Non-pigmented ciliary epithelial cell (primary cell): ENCODE data around the gene C3.
A peak's percentile ranks its signal among the peaks of the same experiment; 100 is the strongest.

Experiments used
- DNase-seq: peaks from one replicate; pipeline ENCODE4 v3.0.0-alpha.2; 2010; ENCODE audit warnings: low read depth

The C3 gene

DNA sequence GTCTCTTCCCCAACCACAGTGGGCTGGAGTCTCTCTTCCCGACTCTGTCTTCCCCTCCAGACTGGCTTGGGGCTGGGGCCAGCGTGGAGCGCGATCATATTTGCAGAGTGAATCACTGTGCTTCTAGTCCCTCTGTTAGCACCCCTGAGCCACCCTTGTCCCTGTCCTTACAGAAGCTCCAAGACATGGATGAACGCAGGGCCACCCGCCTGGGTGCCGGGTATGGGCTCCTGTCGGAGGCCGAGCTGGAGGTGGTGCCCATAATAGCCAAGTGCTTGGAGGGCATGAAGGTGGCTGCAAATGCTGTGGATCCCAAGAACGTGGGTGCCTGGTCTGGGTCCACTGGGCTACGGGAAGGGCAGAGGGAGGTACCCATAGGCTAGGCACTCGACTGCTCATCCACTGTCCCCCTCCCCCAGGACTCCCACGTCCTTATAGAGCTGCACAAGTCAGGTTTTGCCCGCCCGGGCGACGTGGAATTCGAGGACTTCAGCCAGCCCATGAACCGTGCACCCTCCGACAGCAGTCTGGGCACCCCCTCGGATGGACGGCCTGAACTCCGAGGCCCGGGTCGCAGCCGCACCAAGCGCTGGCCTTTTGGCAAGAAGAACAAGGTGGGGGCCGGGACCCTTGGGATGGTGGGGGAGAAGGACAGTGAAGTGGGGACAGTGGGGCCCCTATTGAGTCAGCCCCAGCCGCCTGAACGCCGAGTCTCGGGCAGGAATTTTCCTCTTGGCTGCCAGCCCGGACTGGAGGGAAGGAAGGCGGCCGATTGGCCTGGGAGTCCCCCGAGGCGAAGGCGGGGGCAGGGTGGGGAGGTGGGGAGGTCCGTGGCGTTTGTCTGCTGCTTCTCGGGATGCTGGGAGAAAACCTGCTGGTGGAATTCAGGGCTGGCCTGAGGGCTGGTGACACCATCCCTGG, 24.2 kb upstream of the C3 start:
- peak; percentile 63 for DNase-seq

- no peak for DNase-seq
Measured at GRCh38 chr19:6743714-6744380, 23.4 kb upstream of the C3 start.

DNA sequence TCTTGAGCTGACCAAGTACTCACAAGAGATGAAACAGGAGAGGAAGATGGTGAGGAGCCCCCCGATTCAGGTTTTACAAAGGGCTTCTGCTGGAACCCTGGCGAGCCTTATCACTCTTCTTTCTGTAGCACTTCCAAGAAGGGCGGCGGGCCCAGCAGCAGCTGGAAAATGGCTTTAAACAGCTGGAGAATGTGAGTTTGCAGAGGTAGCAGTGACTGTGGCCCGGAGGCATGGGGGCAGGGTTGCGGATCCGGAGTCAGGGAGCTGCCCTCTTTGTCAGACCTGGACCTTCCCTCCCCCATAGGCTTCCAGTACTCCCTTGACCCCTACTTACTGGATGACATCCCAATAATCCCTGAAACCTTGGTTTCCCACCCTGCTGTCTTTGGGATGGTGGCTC, 22.6 kb upstream of the C3 start:
- no peak for DNase-seq

- no peak for DNase-seq
Measured at GRCh38 chr19:6740589-6741343, 20.3 kb upstream of the C3 start.

DNA sequence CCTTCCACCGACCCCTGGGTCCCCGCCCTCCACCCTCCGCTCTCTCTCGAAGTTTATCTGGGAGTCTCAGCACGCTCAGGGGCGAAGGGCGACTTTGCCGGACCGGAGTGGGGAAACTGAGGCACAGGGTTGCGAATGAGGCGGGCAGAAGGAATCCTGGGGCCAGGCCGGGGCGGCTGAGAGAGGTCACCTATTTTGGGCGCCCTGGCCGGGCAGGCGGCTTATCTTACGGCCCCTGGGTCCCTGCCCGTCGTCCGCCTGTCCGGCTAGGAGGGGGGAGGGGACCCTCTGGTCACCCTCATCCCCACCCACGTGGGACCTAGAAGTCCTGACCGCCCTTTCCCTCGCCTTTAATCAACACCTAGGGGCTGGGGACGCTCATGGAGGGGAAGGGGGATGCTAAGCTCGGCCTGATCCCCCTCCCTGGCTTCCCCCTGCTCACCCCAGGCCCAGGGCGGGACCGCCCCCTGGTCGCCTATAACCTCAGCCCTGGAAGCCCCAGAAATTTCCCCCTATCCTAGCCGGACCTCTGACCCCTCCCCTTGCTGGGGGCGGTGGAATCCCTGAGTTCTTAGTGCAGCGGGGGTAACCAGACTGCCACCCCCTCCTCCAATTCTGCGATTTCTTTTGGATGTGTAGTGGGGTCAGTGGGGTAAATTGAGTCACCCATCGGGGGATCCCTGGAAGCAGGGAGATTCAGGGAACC, 19.6 kb upstream of the C3 start:
- DNase-seq: no peak

DNA sequence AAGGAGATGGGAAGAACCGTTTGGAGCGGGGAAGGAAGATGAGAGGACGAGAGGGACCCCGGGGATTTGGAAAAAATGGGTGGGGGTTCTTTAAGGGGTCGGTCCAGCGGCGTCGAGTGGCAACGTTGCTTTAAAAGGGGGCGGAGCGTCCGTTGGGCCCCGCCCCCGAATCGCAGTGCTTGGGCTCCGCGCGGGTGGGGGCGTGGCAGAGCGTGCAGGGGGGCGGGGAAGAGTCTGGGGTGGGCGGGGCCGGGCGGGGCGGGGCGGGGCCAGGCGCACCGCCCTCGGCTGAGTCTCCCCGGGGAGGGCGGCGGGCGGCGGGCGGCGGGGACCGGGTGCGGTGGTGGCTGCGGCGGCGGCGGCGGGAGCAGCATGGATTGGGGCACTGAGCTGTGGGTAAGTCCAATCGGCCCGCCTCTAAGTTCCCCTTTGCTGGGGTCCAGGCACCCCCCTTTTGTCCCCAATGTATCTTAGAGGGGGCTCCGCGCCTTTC, 19.0 kb upstream of the C3 start, which contains the start of gene TRIP10:
TRIP10 (plus strand) TSS at position 291 of the 493 bp plus-strand sequence; CDS start at position 373, 82 bp downstream.
- no peak for DNase-seq

DNA sequence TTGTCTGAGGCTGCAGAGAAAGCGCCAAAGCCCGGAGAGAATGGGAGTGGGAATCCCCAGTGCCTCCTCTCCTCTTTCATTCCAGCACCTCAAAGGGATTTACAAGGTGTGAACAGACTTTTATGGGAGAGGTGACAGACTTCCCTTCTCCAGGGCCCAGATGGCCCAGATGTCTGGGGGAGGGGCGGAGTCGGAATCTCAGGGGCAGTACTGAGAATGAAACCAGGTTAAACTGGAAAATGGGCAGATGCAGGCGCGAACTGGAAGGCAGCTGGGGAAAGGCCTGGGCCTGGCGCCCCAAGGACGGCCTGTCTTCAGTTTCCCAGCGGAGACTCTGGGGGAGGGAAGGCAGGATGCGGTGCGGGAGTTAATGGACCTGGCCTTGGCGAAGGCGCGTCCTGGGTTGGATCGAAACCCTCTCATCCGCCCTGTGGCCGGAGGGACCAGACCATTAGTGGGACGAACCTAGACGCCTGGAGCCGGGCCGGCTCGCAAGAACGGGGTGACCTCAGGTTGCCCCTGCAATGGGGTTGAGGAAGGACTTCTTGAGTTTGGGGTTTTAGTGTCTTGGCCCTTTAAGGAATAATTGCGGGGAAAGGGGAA, 18.4 kb upstream of the C3 start:
- no peak for DNase-seq

DNA sequence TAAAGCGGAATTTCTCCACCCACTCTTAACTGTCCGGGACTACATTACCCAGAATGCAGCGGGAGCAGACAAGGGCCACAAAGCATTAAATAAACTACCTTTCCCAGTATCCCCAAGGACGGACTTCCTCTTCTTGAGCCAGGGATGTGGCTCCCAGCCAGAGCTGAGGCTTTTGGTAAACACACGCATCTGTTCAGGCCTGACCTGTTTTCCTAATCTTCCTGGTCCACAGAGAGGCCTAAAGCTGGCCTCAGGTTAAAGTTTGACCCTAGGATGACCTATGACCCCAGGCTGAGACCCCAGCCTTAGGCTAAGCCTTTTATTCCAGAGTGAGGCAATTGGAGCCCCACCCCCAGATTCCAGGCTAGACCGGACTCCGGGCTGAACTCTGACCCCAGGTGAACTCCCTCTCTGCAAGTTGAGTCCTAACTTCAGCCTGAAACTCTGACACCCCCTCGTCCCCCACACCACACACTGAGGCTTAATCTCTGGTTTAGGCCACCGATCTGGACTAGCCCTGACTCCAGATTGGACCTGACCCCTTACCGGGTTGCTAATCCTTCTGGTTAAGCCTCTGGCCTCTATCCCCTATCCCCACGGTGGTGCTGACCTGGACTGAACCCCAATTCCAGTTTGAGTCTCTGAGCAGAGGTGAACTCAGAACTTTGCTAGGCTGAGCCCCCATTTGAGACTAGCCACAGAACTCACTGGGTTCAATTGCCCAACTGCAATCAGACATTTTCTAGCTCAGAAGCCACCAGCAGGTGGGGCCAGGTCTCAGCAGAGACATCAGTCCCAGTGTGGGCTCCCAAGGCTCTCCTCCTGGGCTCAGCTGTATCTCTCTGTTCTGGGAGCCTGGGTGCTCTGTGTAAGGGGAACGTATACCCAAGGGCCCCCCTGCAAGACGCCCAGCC, 17.7 kb upstream of the C3 start:
- peak; percentile 49 for DNase-seq

DNA sequence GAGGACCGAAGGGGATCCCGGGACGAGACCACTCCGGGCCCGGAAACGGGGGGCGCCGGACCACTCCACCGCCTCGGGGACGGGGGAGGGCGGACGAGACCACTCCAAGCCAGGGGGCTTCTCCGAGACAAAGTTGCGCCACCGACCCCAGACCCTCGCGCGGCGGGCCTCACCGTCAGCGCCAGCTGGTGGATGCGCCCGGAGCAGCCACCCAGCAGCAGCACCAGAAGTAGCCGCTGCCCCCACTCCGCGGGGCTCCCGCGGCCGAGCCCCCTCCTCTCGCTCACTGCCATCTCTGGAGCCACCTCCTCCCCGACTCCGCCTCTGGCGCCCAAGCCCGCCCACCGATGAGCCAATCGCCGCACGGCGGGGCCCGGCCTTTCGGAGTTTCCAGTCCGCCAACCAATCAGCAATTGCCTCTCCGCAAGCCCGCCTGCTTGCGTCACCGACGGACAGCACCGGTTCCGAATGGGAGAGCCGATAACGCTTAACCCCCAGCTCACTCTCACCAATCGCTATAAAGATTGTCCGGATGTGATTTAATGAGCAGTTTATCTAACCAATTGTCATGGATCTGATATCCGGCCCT, 16.9 kb upstream of the C3 start, which contains the start of gene GPR108:
GPR108 (minus strand) TSS at position 297 of the 589 bp plus-strand sequence; CDS start at position 293, 4 bp downstream.
- peak; percentile 100 for DNase-seq

DNA sequence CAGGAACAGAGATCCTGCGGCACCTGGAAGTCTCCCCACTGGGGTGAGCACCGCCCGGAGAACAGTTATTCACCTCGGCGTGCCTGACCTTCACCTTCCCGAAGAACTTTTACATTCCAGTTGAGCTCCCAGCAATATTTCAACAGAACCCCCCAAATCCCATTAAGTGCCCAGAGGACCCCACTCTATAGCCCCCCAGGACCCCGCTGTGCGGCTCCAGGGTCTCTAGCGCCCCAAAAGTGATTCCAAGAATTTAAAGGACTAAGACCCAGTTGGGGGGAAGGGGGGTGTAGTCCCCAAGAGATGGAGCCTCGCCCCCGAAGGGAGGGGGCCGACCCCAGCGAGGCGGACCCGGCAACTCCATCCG, 16.4 kb upstream of the C3 start:
- DNase-seq: no peak

DNA sequence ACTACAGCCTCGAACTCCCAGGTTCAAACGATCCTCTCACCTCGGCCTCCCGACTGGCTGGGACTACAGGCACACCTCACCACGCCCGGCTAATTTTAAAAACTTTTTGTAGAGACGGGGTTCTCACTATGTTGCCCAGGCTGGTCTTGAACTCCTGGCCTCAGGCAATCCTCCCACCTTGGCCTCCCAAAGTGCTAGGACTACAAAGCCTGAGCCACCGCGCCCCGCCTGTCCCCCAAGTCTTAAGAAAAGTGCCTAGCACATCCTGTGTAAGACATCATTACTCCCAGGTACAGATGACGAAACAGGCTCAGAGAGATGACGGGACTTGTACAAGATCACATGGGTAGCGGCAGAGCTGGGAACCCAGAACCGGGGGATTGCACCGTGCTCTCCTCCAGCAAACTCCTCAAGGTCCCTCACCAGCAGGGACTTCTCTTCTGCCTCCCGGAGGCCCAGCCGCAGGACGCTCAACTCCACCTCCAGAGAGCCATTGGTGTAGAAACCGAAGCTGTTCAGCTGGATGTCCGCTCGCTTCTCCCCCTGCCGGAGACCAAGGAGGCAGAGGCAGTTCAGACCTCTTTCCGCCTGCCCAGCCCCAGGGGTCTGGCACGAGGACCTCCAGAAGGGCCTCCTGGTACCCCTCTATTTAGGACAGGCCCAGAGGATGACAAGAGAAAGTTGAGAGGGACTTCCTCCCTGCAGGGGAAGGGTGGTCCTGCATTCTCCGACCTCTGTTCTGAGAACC, 15.9 kb upstream of the C3 start:
- peak; percentile 68 for DNase-seq

GRCh38 chr19:6735181-6735911, 14.9 kb upstream of the C3 start:
- DNase-seq: no peak

DNA sequence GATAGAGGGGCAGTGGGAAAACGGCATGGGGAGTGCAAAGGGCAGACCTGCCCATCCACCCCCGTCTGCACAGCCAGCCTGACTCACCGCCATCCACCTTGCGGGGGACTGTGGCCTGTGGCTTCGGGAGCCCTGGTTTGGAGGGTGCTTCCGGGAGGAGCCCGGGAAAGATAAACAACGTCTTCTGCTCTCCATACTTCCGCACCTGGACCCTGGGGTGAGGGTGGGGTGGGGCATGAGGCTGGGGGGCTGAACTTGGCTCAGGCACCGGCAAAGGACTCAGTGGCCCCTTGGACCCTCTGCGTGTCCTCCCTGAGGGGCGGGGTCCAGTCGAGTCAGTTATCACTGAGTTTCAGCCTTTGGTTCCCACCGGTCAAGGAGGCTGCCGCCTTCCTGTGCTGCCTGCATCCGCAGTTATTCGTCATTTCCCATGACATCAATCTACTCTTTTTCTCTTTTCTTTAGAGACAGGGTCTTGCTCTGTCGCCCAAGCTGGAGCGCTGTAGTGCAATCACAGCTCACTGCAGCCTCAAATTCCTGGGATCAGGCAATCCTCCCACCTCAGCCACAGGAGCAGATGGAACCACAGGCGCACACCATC, 13.7 kb upstream of the C3 start:
- no peak for DNase-seq

GRCh38 chr19:6733338-6734095, 13.1 kb upstream of the C3 start:
- DNase-seq: no peak

DNA sequence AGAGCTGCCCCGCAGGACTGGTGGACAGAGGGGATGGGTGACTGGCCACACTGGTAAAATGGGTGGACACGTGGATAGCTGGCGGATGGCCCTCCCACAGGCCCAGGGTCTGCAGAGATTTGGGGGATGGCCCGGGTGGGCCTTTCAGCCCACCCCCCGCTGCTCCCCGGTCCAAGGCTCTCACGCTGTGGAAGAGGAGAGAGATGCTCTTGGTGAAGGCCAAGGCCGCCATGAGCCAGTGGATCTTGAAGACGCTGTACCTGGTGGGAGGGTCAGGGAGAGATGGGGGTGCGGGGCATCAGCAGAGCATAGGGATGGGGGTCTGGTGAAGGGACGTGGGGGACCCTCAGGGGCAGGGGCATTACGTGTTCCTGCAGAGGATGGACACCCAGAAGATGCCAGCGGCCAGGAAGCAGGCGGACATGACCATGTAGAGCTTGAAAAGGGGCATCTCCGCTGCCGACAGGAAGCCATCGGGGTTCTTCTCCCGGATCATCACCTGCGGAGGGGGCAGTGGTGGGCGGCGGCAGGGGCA, 12.4 kb upstream of the C3 start:
- no peak for DNase-seq

DNA sequence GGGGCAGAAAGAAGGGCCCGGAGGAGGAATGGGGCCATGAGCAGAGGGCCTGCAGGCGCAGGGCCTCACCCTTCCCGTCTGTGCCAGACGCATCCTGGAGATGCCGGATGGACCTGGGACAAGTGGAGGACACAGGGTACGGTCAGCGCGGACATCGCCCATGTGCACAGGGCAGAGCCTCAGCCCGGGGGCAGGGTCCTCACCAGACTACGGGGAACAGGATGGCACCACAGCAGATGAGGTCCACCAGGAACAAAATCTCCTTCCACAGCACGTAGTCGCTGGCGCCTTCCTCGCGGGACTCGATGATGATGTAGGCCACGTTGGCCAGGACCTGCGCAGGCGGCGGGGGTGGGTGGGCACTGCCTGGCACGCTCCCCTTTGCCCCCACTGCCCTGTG, 11.4 kb upstream of the C3 start:
- no peak for DNase-seq
